ENCODE results near the gene SNED1.

Gene SNED1

GRCh38 chr2:240997856-240998705 lies at the start of gene SNED1:
Gene SNED1, plus strand, starts transcription at chr2:240998618. Its CDS starts 220 bp downstream, at chr2:240998838.
- Histone ChIP-seq H3K36me3 (no peaks in the 10 kb centered on the region), H3K4me3 (ENCODE audit: low read depth, low read length) (peak within 1 kb of the TSS; percentile 65), H3K9me3 (ENCODE audit: severe bottlenecking) (no peaks in the 10 kb centered on the region), H3K27ac (peak within 1 kb of the TSS; percentile 80), H3K27me3 (ENCODE audit: insufficient read depth, low read depth, severe bottlenecking) (no peaks in the 10 kb centered on the region)
- TF ChIP-seq CTCF (IDR thresholded peaks at IDR 0.05; ENCODE audit: low read depth, low read length) = no peak
- peak; percentile 88 for DNase-seq

- Histone ChIP-seq H3K9me3 (ENCODE audit: severe bottlenecking) (no peaks in the 10 kb centered on the region), H3K27me3 (ENCODE audit: insufficient read depth, low read depth, severe bottlenecking) (no peaks in the 10 kb centered on the region), H3K4me3 (ENCODE audit: low read depth, low read length) (no peak overlapping the region), H3K36me3 (no peaks in the 10 kb centered on the region), H3K27ac (no peak overlapping the region)
- no peak for DNase-seq
- no peak for TF ChIP-seq CTCF (IDR thresholded peaks at IDR 0.05; ENCODE audit: low read depth, low read length)
These were observed 49.3 kb upstream of the SNED1 start for GRCh38 chr2:240948905-240949790.

- no peaks in the 10 kb centered on the region for H3K27me3 ChIP-seq (ENCODE audit: insufficient read depth, low read depth, severe bottlenecking)
- no peak overlapping the region for H3K27ac ChIP-seq
- H3K4me3 ChIP-seq (ENCODE audit: low read depth, low read length) = no peak overlapping the region
- H3K9me3 ChIP-seq (ENCODE audit: severe bottlenecking) = no peaks in the 10 kb centered on the region
- no peak for TF ChIP-seq CTCF (IDR thresholded peaks at IDR 0.05; ENCODE audit: low read depth, low read length)
- DNase-seq = no peak
- no peaks in the 10 kb centered on the region for H3K36me3 ChIP-seq
These were observed 48.4 kb upstream of the SNED1 start for GRCh38 chr2:240949791-240950705.

GRCh38 chr2:240951045-240951594 lies 47.3 kb upstream of the SNED1 start:
- DNase-seq = no peak
- no peak for TF ChIP-seq CTCF (IDR thresholded peaks at IDR 0.05; ENCODE audit: low read depth, low read length)

More at GRCh38 chr2:240951045-240951594, 47.3 kb upstream of the SNED1 start:
- Histone ChIP-seq H3K9me3 (ENCODE audit: severe bottlenecking) (no peaks in the 10 kb centered on the region), H3K27me3 (ENCODE audit: insufficient read depth, low read depth, severe bottlenecking) (no peaks in the 10 kb centered on the region), H3K27ac (no peak overlapping the region), H3K4me3 (ENCODE audit: low read depth, low read length) (no peak overlapping the region), H3K36me3 (no peaks in the 10 kb centered on the region)

Data from WERI-Rb-1 (cell line).